ENCODE measurements around the gene ISM2.

DNA sequence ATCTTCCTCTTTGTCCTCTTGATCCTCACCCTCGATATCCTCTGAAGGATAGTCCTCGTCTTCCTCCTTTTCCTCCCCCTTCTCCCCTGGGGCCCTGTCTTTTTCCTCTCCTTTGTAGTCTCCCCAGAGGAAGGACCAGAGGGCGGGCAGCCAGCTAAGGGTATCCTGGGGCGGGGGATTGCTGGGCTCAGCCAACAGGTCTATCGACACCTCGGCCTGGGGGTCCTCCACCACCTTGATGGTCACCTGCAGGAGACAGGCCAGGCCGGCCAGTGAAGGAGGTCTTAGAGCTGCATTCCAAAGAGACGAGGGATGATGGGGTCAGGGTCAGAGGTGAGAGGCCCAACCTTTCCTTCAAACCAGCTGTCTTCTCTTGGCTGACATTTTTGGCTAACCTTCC, 16.2 kb downstream of the ISM2 start:
- TF ChIP-seq, protein P1, sequence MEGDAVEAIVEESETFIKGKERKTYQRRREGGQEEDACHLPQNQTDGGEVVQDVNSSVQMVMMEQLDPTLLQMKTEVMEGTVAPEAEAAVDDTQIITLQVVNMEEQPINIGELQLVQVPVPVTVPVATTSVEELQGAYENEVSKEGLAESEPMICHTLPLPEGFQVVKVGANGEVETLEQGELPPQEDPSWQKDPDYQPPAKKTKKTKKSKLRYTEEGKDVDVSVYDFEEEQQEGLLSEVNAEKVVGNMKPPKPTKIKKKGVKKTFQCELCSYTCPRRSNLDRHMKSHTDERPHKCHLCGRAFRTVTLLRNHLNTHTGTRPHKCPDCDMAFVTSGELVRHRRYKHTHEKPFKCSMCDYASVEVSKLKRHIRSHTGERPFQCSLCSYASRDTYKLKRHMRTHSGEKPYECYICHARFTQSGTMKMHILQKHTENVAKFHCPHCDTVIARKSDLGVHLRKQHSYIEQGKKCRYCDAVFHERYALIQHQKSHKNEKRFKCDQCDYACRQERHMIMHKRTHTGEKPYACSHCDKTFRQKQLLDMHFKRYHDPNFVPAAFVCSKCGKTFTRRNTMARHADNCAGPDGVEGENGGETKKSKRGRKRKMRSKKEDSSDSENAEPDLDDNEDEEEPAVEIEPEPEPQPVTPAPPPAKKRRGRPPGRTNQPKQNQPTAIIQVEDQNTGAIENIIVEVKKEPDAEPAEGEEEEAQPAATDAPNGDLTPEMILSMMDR (IDR thresholded peaks at IDR 0.05), result no peak
- no peak for TF ChIP-seq EP300 (IDR thresholded peaks at IDR 0.05)

Measured in sigmoid colon (tissue), 4 donors.